ENCODE results near the gene CNKSR3.

DNA sequence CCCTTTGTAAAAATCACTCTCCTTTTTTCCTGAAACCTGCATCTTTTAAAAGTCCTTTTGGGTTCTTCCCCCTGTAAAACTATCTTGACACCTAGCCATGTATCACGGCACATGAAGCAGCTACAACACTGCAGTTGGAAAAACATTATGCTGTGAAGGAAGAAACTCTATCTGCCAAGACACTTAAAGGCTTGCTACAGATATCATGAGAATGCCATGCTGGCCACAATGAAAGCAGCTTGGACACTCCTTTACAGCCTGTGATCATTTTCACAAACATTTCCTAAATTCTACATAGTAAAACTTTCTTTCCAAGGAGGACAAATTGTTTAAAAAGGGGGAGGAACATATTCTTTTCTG lies 31.8 kb downstream of the CNKSR3 start:
- TF ChIP-seq, protein P1, sequence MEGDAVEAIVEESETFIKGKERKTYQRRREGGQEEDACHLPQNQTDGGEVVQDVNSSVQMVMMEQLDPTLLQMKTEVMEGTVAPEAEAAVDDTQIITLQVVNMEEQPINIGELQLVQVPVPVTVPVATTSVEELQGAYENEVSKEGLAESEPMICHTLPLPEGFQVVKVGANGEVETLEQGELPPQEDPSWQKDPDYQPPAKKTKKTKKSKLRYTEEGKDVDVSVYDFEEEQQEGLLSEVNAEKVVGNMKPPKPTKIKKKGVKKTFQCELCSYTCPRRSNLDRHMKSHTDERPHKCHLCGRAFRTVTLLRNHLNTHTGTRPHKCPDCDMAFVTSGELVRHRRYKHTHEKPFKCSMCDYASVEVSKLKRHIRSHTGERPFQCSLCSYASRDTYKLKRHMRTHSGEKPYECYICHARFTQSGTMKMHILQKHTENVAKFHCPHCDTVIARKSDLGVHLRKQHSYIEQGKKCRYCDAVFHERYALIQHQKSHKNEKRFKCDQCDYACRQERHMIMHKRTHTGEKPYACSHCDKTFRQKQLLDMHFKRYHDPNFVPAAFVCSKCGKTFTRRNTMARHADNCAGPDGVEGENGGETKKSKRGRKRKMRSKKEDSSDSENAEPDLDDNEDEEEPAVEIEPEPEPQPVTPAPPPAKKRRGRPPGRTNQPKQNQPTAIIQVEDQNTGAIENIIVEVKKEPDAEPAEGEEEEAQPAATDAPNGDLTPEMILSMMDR (IDR thresholded peaks at IDR 0.05) = no peak
- no peak for TF ChIP-seq POLR2A (IDR thresholded peaks at IDR 0.05)
- TF ChIP-seq POLR2AphosphoS5 (IDR thresholded peaks at IDR 0.05) = no peak
